Astrocyte of the spinal cord (primary cell): Measurements from ENCODE around the gene SPNS1.

Source experiments
- DNase-seq: peaks from one replicate; pipeline ENCODE4 v3.0.0; 2011; ENCODE audit warnings: low read depth, low spot score
- H3K4me3 ChIP-seq: 2 replicates; pipeline ENCODE4 v1.5.1; 2011; ENCODE audit warnings: low read depth, mild to moderate bottlenecking, low read length, moderate library complexity
- in situ Hi-C: cut with HindIII; loops from 2 replicates; pipeline ENCODE4 v1.10.0; 2017; ENCODE audit warnings: low sequenced_read_pairs
- TF ChIP-seq, protein P1 (sequence below): IDR thresholded peaks from 2 replicates; pipeline ENCODE4 v1.5.1; 2012; ENCODE audit warnings: low read depth, mild to moderate bottlenecking, low read length, inconsistent platforms

The SPNS1 gene

DNA sequence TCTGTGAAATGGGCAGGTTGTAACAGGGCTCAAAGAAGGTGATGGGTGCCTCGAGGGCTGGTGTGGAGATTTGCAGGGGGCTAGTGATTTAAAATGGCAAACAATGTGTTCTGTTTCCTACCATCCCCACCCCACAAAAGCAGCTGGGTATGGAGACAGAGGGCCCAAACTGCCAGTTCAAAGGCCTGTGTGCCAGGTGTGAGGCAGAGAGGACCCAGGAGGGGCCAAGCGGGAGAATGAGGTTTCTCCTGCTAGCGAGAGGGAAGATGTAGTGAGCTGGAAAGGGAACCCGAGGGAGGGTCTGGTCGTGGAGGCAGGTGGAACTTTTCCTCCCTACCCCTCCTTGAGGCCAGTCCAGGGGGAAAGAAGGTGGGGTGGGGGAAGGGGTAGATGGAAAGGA, 49.7 kb downstream of the SPNS1 start:
- H3K4me3 ChIP-seq, result no peak overlapping the region
- no peak for DNase-seq
- in situ Hi-C loops, result no loop called here
- TF ChIP-seq, protein P1, sequence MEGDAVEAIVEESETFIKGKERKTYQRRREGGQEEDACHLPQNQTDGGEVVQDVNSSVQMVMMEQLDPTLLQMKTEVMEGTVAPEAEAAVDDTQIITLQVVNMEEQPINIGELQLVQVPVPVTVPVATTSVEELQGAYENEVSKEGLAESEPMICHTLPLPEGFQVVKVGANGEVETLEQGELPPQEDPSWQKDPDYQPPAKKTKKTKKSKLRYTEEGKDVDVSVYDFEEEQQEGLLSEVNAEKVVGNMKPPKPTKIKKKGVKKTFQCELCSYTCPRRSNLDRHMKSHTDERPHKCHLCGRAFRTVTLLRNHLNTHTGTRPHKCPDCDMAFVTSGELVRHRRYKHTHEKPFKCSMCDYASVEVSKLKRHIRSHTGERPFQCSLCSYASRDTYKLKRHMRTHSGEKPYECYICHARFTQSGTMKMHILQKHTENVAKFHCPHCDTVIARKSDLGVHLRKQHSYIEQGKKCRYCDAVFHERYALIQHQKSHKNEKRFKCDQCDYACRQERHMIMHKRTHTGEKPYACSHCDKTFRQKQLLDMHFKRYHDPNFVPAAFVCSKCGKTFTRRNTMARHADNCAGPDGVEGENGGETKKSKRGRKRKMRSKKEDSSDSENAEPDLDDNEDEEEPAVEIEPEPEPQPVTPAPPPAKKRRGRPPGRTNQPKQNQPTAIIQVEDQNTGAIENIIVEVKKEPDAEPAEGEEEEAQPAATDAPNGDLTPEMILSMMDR, result no peak

- H3K4me3 ChIP-seq, result no peak overlapping the region
- in situ Hi-C loops, result no loop called here
- TF ChIP-seq, protein P1, result no peak
- no peak for DNase-seq
Observed at GRCh38 chr16:29025218-29025617, 50.6 kb downstream of the SPNS1 start.

- no peak for DNase-seq
- in situ Hi-C loops, result no loop called here
- TF ChIP-seq, protein P1, result no peak
- H3K4me3 ChIP-seq, result no peak overlapping the region
Observed at GRCh38 chr16:29025735-29026134, 51.2 kb downstream of the SPNS1 start.

- in situ Hi-C loops, result no loop called here
- TF ChIP-seq, protein P1, result no peak
- DNase-seq, result no peak
- H3K4me3 ChIP-seq, result no peak overlapping the region
Observed at GRCh38 chr16:29028457-29029167, 54.0 kb downstream of the SPNS1 start.

DNA sequence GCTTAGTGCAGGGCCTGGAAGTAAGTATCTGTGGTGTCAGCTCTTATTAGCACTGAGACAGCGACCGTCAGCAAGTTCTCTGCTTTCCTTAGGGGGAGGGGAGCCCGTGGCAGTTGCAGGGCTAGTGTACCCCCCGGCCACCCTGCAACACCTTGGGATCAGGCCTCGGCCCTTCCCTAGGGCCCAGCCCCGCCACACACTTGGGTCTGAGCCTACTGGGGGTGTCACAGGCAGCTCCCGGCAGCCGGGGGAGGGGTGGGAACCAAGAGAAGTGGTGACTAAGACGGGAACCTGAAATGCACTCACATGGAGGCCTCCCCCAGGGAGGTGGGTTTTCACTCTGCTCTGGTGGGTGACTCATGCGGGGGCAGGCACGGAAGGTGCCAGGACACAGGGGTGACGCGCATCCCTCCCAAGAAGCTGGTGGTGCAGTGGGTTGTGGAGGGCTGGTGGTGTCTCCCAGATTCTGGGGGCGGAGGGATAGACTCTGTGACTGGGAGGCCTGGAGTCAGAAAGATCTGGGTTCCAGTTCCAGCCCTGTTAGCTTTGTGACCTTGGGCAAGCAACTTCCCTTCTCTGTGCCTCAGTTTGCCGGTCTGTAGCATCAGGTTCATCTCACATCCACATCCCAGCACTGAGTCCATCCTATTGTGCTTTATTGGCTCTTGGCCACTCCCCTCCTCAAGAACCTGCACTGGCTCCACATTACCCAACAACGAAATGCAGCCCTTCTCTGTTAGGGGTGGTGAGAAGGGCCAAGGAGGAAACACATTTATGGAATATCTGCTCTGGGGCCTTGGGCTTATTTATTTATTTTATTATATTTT, 54.8 kb downstream of the SPNS1 start:
- TF ChIP-seq, protein P1, result no peak
- DNase-seq, result peak; percentile 94
- H3K4me3 ChIP-seq, result no peak overlapping the region
- in situ Hi-C loops, result no loop called here

- no peak for DNase-seq
- no peak overlapping the region for H3K4me3 ChIP-seq
- in situ Hi-C loops, result no loop called here
- TF ChIP-seq, protein P1, result no peak
Observed at GRCh38 chr16:29030086-29030840, 55.7 kb downstream of the SPNS1 start.
